Occipital lobe (tissue), 2 donors: Measurements from ENCODE around the gene LSM12. TPM values are rescaled to one million over a fixed set of nuclear protein-coding genes. Genes with fewer than 3 reads are reported as not detected.
"Not testable (repeated sequence)": the region's sequence is repeated elsewhere in the genome, so short reads cannot be mapped to it uniquely, and the experiment has no call there.

Experiments used
- DNase-seq: peaks from one replicate; lab custom pipeline; 2025; lab: John Stamatoyannopoulos, UW
- total RNA-seq: library from RNA; depleted of rRNA; stranded (reverse); fragments of >200 nt; gene quantifications from one replicate; pipeline ENCODE4 v1.2.3, GENCODE V29; 2014

The LSM12 gene
- total RNA-seq, 1 donor from 2014 or later, result 22.8 TPM

GRCh38 chr17:44044071-44044470, 22.4 kb downstream of the LSM12 start:
- no peak for DNase-seq

- DNase-seq, result no peak
Observed at GRCh38 chr17:44043272-44043696, 23.2 kb downstream of the LSM12 start.

- no peak for DNase-seq
Observed at GRCh38 chr17:44039829-44040635, 26.4 kb downstream of the LSM12 start.

- DNase-seq, result no peak
Observed at GRCh38 chr17:44038604-44039011, 27.9 kb downstream of the LSM12 start.

- DNase-seq, result no peak
Observed at GRCh38 chr17:44037471-44037870, 29.0 kb downstream of the LSM12 start.

GRCh38 chr17:44034688-44035087, 31.8 kb downstream of the LSM12 start:
- not testable (repeated sequence) for DNase-seq

GRCh38 chr17:44033861-44034408, 32.5 kb downstream of the LSM12 start:
- DNase-seq, result no peak

GRCh38 chr17:44030482-44030881, 36.0 kb downstream of the LSM12 start:
- DNase-seq, result no peak

GRCh38 chr17:44029736-44030135, 36.7 kb downstream of the LSM12 start:
- no peak for DNase-seq

GRCh38 chr17:44024853-44025252, 41.6 kb downstream of the LSM12 start:
- no peak for DNase-seq

GRCh38 chr17:44024271-44024663, 42.2 kb downstream of the LSM12 start:
- DNase-seq, result no peak

- DNase-seq, result no peak
Observed at GRCh38 chr17:44023545-44024270, 42.8 kb downstream of the LSM12 start.

- DNase-seq, result no peak
Observed at GRCh38 chr17:44022246-44022645, 44.2 kb downstream of the LSM12 start.

- not testable (repeated sequence) for DNase-seq
Observed at GRCh38 chr17:44021227-44021626, 45.2 kb downstream of the LSM12 start.

GRCh38 chr17:44014437-44015172, 51.9 kb downstream of the LSM12 start, which contains the start of gene TMEM101:
TMEM101 (minus strand) TSS chr17:44014963; CDS start chr17:44014952, 11 bp downstream.
- peak; percentile 88 for DNase-seq

- DNase-seq, result no peak
Observed at GRCh38 chr17:44014133-44014436, 52.4 kb downstream of the LSM12 start.

GRCh38 chr17:44012874-44013273, 53.6 kb downstream of the LSM12 start:
- DNase-seq, result no peak

GRCh38 chr17:44012391-44012790, 54.1 kb downstream of the LSM12 start:
- DNase-seq, result no peak

GRCh38 chr17:44011876-44012275, 54.6 kb downstream of the LSM12 start:
- no peak for DNase-seq

GRCh38 chr17:44010966-44011647, 55.4 kb downstream of the LSM12 start:
- no peak for DNase-seq

GRCh38 chr17:44008205-44008909, 58.1 kb downstream of the LSM12 start:
- no peak for DNase-seq
